Measurements from ENCODE around the gene TENM3.
"Not testable (repeated sequence)": the region's sequence is repeated elsewhere in the genome, so short reads cannot be mapped to it uniquely, and the experiment has no call there.

TENM3 gene

DNA sequence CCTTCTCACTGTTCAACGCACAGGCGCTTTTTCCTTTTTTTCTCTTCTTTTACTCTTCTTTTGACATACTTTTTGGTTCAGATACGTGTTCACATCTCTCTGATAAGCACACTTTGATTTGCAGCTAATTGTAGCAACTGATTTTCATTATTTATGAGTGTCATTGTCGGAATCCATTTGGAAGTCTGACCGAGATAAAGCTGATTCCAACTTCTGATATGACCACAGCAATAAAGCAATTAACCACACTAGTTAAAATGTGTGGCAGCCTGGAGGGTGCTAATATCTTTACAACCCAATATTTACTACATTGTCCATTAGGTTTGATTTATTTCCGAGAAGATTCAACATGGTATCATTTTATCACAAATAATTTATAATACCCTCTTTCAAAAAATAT, 101.8 kb downstream of the TENM3 start:
- DNase-seq: no peak

DNA sequence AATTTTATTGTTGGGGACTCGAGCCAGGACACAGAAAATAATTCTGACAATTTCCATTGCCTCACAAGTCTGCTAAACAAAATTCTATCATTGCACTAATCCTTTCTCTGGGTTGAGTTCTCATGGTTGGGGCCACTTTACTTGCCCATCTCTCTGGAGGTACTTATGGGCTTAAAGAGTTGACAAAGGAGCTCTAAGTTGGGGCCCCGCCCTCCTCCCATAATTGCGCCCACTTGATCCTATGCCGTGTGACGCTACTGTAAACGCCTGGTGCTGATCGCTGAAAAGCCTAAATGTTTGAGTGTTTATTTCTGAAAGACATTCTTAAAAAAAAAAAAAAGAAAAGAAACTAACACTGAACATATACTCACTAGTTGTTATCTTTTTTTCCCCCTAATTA, 103.0 kb downstream of the TENM3 start:
- no peak for DNase-seq

- DNase-seq: no peak
Measured at GRCh38 chr4:182346675-182347375, 103.6 kb downstream of the TENM3 start.

DNA sequence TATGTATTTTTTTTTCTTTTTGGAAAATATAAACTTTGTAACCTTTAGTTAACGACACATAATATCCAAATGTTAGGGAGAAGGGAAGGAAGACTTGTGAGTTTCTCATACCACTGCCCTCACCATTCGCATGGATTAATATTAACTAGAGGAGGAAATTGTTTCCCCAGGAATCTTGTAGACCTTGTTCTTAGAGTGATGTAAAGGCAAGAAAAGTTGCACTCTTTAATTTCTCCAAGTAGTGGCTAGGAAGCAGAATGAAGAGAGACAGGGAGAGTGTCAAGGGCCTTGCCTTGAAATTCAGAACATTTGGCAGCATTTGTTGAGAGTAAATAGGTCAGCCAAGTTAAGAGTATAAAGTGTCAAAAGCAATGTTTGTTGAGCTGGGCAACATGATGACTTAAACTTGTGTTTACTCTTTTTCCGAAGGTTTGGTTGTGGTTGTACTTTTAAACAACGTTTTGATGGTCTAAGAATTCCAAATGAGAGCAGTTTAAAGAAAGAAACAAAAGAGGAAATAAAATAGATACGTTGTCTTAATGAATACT, 105.7 kb downstream of the TENM3 start:
- DNase-seq: no peak

GRCh38 chr4:182350041-182350440, 106.8 kb downstream of the TENM3 start:
- DNase-seq: no peak

DNA sequence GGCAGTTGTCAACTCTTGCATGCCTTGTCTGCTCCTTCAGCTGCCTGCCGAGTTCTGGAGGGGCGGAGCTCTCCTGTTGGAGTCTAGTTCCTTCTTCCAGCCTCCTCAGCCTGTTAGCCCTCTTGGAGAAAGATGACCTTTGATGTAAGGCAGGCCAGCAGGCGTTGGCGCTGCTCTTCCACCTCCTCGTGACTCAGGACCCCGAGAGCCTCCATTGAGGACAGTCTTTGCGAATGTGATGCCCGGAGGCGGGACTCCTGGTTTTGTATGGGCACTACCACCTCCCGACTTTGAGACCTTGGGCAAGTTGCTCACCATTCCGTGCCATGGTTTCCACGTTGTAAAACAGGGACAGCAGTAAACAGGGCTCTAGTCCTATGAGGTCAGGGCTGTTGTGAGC, 108.3 kb downstream of the TENM3 start:
- DNase-seq: no peak

DNA sequence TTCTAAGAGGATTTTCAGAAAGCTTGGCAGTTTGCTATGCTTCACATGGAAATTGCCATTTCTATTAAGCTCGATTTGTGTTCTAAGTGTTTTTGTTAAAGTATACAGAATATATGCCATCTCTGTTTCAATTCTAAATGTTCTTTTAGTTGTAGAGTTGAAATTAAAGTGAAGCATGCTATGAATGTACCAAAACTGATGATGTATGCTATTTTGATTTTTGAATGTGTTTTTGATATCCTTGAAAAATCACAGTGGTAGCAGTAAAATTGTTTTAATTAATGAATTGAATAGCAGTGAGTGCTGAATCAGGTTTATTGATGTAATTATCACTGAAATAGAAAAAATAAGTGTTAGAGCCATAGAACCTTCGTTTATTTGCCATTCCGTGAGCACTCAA, 110.9 kb downstream of the TENM3 start:
- no peak for DNase-seq

GRCh38 chr4:182354867-182355266, 111.7 kb downstream of the TENM3 start:
- DNase-seq: no peak

- DNase-seq: no peak
Measured at GRCh38 chr4:182367153-182367552, 124.0 kb downstream of the TENM3 start.

DNA sequence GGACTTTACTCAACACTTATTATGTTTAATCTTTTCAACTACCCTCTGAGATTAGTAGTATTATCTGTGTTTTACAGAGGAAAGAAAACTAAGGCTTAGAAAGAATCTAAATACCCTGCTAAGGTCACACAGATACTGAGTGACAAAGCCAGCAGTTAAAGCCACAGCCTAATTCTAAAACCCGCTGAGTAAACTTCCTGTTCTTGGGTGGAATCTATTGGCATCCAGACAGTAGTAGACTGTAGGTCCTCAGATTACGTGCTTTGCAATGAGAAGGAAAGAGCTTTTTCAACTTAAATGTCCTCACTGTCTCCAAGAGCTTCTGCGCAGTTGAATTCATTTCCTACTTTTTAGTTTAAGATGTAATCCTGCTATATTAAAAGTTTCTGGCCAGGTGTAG, 126.0 kb downstream of the TENM3 start:
- no peak for DNase-seq

GRCh38 chr4:182370491-182370890, 127.3 kb downstream of the TENM3 start:
- DNase-seq: no peak

DNA sequence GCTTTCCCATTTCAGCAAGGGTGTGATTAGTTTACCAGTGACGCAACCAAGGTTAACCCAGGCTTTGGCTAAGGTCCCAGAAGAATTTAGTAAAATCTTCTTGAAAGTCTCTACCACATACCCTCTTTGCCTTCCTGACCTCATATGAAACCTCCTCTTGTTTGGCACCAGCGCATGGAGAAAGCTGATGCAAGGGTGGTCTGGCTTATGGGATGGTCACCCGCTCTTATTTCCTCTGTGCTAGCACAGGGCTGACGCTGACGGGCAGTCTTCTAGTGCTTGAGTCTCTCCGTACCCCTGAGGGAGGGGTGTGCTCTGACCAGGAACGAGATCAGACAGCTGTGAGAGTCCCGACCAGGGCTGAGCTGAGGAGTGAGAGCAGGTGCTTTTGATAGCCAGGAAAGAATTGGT, 137.6 kb downstream of the TENM3 start:
- no peak for DNase-seq

DNA sequence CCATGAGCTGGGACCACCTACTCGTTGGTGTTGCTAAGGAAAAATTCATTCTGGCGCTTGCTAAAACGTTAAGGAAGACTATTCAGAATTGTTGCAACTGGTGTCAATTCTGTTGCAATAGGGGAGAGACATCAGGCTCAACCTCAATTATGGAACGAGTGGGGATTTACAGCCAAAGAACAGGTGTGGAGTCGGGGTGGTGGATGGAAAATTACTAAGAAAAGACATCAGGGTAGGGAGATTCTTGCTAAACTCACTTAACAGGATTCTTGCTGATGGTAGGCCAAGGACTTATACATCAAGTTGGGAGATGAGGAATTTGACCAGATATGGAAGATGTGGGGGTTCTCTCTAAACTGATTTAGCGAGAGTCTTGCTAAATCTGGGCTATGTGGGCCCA, 139.7 kb downstream of the TENM3 start:
- DNase-seq: no peak

GRCh38 chr4:182384631-182385091, 141.5 kb downstream of the TENM3 start:
- DNase-seq: no peak

DNA sequence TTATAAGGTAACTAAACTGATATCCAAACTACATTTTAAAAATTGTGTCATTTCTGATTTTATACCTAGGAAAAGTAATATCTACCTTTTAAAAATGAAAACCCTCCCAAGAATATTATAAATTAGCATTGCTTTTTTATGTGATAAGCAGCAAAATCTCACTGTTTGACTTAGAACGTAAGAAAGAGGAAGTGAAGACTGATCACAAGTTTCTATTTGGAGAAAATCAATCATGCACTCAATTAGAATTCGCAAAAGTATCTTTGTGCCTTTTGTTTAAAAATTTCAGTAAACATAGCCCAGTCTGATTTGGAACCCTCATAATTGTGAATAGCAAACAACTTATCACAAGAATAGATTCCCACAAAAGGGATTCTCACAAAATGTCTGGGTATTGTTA, 142.7 kb downstream of the TENM3 start:
- no peak for DNase-seq

GRCh38 chr4:182386576-182386975, 143.4 kb downstream of the TENM3 start:
- not testable (repeated sequence) for DNase-seq

DNA sequence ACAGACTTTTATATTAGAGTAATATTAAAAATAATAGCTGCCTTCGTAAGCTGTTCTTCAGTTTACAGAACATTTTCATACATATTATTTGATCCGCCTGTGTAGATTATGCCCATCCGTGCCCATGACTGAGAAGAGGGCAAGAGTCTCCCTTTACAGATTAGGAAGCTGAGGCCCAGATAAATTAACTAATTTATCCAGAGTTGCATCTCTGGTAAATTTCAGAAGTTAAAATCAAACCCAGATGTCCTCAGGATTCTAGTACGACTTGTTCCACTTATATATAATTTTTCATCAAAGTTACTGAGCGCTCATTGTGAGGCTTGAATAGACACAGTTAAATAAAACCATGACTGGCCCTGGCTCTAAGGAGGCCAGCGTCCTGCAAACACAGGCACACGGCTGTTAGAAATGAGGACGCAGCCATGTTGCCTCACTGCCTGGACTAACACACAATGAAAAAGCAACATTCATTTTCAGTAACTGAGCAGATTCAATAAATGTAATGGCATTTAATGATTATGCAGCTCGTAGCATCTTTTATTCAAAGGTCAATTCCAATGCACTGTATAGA, 148.0 kb downstream of the TENM3 start:
- no peak for DNase-seq

DNA sequence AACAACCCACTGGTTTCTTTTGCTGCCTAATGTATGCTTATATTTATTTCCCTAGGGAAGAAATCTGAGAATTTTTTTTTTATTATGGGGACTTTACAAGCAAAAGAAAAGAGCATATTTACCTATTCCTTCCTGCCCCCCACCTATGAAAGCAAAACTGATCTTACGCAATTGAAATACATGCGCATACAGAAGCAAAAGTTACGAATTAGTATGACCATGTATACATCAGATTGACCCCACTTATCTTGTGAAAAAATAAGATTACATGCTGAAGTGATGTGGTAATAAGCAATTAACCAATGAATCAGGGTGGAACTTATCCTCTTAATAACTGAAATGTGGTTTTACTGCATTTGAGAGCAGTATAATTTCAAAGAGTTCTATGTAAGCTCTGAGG, 151.0 kb downstream of the TENM3 start:
- DNase-seq: no peak

DNA sequence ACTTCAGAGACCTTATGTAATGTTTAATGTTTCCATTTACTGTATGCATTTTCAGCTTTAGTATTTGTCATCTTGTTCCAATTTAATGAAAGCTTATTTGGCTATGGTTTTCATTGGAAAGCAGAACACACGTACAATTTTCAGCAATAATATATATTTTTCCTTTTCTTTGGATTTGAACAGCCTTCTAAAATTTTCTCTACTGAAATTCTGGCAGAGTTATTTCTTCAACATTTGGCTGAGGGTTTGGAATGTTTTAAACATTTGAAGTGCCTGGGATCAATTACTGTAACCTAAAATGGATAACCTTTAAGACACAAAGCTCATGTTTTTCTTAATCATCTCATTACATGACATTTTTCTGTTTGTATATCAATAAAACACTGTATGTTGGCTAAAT, 156.9 kb downstream of the TENM3 start:
- no peak for DNase-seq

DNA sequence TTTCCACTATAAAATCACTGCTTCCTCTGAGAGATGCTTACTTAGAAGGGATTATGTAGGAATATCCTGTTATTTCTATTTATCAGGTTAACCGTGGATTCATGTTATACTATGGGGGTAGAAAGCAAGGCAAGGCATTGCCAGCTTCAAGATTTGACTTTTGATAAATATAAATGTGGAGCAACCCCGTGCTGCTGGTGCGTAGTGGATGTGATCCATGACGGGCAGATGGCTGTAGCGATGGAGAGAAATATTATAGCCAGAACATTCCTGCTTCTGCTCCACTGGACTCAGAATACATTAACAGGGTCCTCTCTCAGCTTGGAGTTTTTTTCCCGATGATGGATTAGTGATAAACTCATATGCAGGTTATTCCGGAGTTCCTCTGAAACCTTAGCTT, 157.6 kb downstream of the TENM3 start:
- no peak for DNase-seq

DNA sequence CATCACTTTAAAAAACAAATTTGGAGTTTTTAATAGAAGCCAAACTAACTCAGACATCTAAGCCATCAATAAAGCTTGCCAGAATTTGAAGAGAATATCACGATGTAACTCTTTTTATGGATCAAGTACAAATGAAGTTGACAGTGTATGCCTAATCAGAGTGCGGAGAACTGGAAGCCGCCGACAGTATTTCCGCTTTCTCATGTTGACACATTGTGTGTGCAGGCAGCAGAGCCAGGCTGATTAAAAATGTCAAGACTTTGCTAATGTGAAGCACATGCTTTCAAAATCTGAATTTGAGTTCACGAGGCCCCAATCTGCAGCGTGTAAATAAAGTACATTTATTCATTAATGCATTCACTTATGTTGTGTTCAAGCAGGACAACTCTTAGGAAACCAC, 161.2 kb downstream of the TENM3 start:
- no peak for DNase-seq

DNA sequence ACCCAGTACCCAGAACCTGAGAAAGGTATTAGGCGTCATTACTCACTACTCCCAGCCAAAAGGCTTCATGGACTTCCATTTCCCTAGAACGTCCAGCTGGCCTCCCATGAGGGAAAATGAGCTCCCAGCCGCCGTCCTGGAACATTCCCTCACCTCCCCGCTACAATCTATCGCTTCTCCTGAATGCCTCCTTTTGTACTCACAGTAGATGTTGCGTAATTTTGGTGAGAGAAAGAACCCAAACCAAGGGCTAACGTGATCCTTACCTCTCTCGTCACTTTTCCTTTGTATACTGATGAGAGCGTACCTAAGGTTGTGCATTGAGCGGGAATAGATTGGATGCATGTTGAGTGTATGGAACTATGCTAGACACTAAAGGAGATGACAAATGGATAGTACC, 161.9 kb downstream of the TENM3 start:
- no peak for DNase-seq

GRCh38 chr4:182409271-182409670, 166.1 kb downstream of the TENM3 start:
- no peak for DNase-seq

GRCh38 chr4:182411391-182411790, 168.2 kb downstream of the TENM3 start:
- DNase-seq: no peak

- no peak for DNase-seq
Measured at GRCh38 chr4:182413550-182413949, 170.3 kb downstream of the TENM3 start.
